K562 (cell line): Measurements from ENCODE around the gene SYNGR3. TPM values are rescaled to one million over a fixed set of nuclear protein-coding genes. Genes with fewer than 3 reads are reported as not detected.

ENCODE experiments used
- FOXP1 ChIP-seq: sonication (generic); formaldehyde crosslinking; IDR thresholded peaks from 2 replicates; pipeline ENCODE4 v1.8.0; 2022; ENCODE audit warnings: mild to moderate bottlenecking, missing genetic modification reagents
- GATAD2B ChIP-seq: fragments of 450-650 bp; IDR thresholded peaks from 2 replicates; pipeline ENCODE4 v1.6.1; 2017; ENCODE audit warnings: mild to moderate bottlenecking, borderline replicate concordance
- HNRNPLL ChIP-seq: fragments of 200-400 bp; formaldehyde crosslinking; IDR thresholded peaks from 2 replicates; pipeline ENCODE4 v1.6.1; 2017; ENCODE audit warnings: low read length, low read depth, mild to moderate bottlenecking; ENCODE audit not compliant: poor library complexity, severe bottlenecking
- KDM4B ChIP-seq, 2 experiments: fragments of 450-650 bp in 1 of 2; sonication (generic) in 1 of 2; IDR thresholded peaks; 2 replicates each; pipeline ENCODE4 v1.6.1; 2016 to 2017; ENCODE audit warnings: borderline replicate concordance in 2 of 2, antibody characterized with exemption in 1 of 2, low read depth in 1 of 2, mild to moderate bottlenecking in 1 of 2
- NFE2 ChIP-seq: IDR thresholded peaks from 2 replicates; pipeline ENCODE4 v1.6.1; 2014; ENCODE audit warnings: antibody characterized with exemption, low read depth
- NR2F6 ChIP-seq: fragments of 450-650 bp; formaldehyde crosslinking; IDR thresholded peaks from 2 replicates; pipeline ENCODE4 v1.4.0; 2020; ENCODE audit warnings: mild to moderate bottlenecking
- POLR2H ChIP-seq: IDR thresholded peaks from 2 replicates; pipeline ENCODE4 v1.6.1; 2016; ENCODE audit warnings: missing genetic modification characterization, low read depth, mild to moderate bottlenecking, control low read depth, missing compliant biosample characterization, moderate library complexity
- PTTG1 ChIP-seq: fragments of 450-650 bp; IDR thresholded peaks from 2 replicates; pipeline ENCODE4 v1.6.1; 2016; ENCODE audit warnings: low read depth, mild to moderate bottlenecking, missing genetic modification characterization, missing compliant biosample characterization
- RB1 ChIP-seq: fragments of 450-650 bp; IDR thresholded peaks from 2 replicates; pipeline ENCODE4 v1.6.1; 2017; ENCODE audit warnings: low read depth, mild to moderate bottlenecking
- RBM39 ChIP-seq: fragments of 200-400 bp; formaldehyde crosslinking; optimal IDR thresholded peaks from 2 replicates; pipeline ENCODE3; 2018; ENCODE audit warnings: low read depth, low read length
- SRSF9 ChIP-seq: fragments of 200-400 bp; formaldehyde crosslinking; IDR thresholded peaks from 2 replicates; pipeline ENCODE4 v1.6.1; 2017; ENCODE audit warnings: low read depth, low read length, borderline replicate concordance
- TRIM24 ChIP-seq, 2 experiments: fragments of 450-650 bp; IDR thresholded peaks; 2 replicates each; pipeline ENCODE4 v1.6.1; 2016
- YBX1 ChIP-seq: fragments of 450-650 bp; IDR thresholded peaks from 2 replicates; pipeline ENCODE4 v1.7.1; 2016; ENCODE audit warnings: mild to moderate bottlenecking
- ZNF24 ChIP-seq: fragments of 450-650 bp; IDR thresholded peaks from 2 replicates; pipeline ENCODE4 v1.6.1; 2016
- ZNF253 ChIP-seq: fragments of 250-450 bp; sonication (Bioruptor Pico); conservative IDR thresholded peaks from 2 replicates; pipeline ENCODE4 v1.6.1; 2021; ENCODE audit warnings: mild to moderate bottlenecking
- ZNF445 ChIP-seq: fragments of 250-450 bp; sonication (Bioruptor Pico); IDR thresholded peaks from 2 replicates; pipeline ENCODE4 v1.4.0; 2020; ENCODE audit warnings: low read depth, mild to moderate bottlenecking, moderate library complexity
- polyA plus RNA-seq, 8 experiments: library from polyadenylated mRNA; depleted of rRNA in 4 of 8; stranded (reverse) in 5 of 8; unstranded in 3 of 8; fragments of >200 nt; fragmentation: Nextera tagmentation in 2 of 8; fragmentation: Illumina TruSeq in 1 of 8; extraction: Ambion mirVana in 2 of 8; extraction: Trizol in 1 of 8; gene quantifications; 2 replicates each; pipeline versions ENCODE4 v1.2.1 to v1.2.3, GENCODE V29; 2011 to 2014; ENCODE audit warnings: inconsistent platforms in 1 of 8, missing spikeins in 1 of 8
- total RNA-seq, 7 experiments: library from RNA; depleted of rRNA in 6 of 7; stranded (reverse); fragments of >200 nt in 6 of 7; fragmentation: Illumina TruSeq in 2 of 7; extraction: Trizol in 2 of 7; gene quantifications; 2 replicates each; pipeline versions ENCODE4 v1.2.1 to v1.2.3, GENCODE V29; 2011 to 2021; ENCODE audit warnings: low replicate concordance in 1 of 7
- TF ChIP-seq, protein P1 (sequence below): fragments of 450-650 bp; IDR thresholded peaks from 2 replicates; pipeline ENCODE4 v1.6.1; 2017; ENCODE audit warnings: antibody characterized with exemption
- TF ChIP-seq, protein P2 (sequence below): fragments of 450-650 bp; IDR thresholded peaks from 2 replicates; pipeline ENCODE4 v1.7.1; 2018; ENCODE audit warnings: mild to moderate bottlenecking, low read depth; ENCODE audit not compliant: partially characterized antibody

Gene SYNGR3
- total and polyA plus RNA-seq, 9 of the 15 experiments (the other 6 are each of a cell fraction or from before 2014, with no cell fraction given): 3.7 to 69.2 (median 36.3) TPM

DNA sequence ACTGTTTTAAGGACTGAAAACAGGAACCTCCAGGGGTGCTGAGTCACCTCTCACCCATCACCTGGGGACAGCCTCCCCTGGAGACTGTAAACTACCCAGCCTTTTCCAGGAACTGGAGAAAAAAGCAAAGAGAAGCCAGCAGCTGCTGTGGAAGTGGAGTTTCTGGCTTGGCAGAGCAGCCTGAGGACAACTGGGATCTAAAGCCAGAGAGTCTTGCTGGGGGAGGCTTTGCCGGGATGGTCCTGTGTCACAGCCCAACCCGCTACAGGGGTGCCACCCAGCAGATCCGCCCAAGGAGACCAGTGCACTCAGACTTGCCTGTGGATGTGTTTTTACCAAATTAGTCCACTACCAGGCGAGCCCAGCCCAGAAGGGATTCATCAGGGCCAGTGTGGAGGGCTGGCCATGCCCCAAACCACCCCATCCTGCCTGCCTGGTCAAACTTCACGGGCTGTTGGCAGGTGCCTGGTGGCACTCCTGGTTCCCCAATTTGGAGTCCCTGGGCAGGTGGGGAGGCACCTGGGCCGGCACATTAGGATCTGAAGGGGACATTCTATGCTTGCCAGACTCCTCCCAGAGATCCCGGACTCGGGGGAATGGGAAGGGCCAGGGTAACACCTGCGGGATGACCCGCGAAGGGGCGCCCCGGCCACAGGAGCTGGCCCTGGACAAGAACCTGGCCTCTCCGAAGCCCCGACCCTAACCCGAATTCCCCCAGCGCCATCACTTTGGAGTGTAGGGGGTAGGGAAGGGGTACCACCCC is 47.5 kb upstream of the SYNGR3 start (continued):
- no peak for TF ChIP-seq HNRNPLL
- TF ChIP-seq NR2F6 (CRISPR knock-in tag): no peak
- TF ChIP-seq PTTG1 (tag): no peak
- TF ChIP-seq RB1: no peak
- TF ChIP-seq, protein P1, sequence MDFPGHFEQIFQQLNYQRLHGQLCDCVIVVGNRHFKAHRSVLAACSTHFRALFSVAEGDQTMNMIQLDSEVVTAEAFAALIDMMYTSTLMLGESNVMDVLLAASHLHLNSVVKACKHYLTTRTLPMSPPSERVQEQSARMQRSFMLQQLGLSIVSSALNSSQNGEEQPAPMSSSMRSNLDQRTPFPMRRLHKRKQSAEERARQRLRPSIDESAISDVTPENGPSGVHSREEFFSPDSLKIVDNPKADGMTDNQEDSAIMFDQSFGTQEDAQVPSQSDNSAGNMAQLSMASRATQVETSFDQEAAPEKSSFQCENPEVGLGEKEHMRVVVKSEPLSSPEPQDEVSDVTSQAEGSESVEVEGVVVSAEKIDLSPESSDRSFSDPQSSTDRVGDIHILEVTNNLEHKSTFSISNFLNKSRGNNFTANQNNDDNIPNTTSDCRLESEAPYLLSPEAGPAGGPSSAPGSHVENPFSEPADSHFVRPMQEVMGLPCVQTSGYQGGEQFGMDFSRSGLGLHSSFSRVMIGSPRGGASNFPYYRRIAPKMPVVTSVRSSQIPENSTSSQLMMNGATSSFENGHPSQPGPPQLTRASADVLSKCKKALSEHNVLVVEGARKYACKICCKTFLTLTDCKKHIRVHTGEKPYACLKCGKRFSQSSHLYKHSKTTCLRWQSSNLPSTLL: no peak
- no peak for TF ChIP-seq GATAD2B
- no peak for TF ChIP-seq TRIM24 (IDR thresholded peaks at IDR 0.05)
- no peak for TF ChIP-seq RBM39
- peak; percentile 96 for TF ChIP-seq NFE2
- no peak for TF ChIP-seq KDM4B (IDR thresholded peaks at IDR 0.05; ENCODE audit: borderline replicate concordance in 2 of 2, low read depth in 1 of 2)
- TF ChIP-seq ZNF24: no peak
- TF ChIP-seq ZNF253: no peak
- TF ChIP-seq, protein P2, sequence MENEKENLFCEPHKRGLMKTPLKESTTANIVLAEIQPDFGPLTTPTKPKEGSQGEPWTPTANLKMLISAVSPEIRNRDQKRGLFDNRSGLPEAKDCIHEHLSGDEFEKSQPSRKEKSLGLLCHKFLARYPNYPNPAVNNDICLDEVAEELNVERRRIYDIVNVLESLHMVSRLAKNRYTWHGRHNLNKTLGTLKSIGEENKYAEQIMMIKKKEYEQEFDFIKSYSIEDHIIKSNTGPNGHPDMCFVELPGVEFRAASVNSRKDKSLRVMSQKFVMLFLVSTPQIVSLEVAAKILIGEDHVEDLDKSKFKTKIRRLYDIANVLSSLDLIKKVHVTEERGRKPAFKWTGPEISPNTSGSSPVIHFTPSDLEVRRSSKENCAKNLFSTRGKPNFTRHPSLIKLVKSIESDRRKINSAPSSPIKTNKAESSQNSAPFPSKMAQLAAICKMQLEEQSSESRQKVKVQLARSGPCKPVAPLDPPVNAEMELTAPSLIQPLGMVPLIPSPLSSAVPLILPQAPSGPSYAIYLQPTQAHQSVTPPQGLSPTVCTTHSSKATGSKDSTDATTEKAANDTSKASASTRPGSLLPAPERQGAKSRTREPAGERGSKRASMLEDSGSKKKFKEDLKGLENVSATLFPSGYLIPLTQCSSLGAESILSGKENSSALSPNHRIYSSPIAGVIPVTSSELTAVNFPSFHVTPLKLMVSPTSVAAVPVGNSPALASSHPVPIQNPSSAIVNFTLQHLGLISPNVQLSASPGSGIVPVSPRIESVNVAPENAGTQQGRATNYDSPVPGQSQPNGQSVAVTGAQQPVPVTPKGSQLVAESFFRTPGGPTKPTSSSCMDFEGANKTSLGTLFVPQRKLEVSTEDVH: no peak
- no peak for TF ChIP-seq POLR2H (tag)
- TF ChIP-seq YBX1: no peak
- TF ChIP-seq FOXP1 (CRISPR knock-in tag): no peak
- no peak for TF ChIP-seq SRSF9
- no peak for TF ChIP-seq ZNF445 (CRISPR knock-in tag)
